Esophagus muscularis mucosa (tissue), 3 donors: ENCODE data around the gene BPGM.

ENCODE experiments used
- POLR2A ChIP-seq: fragments of 450-650 bp; IDR thresholded peaks from one replicate; pipeline ENCODE4 v1.6.1; 2017; ENCODE audit warnings: antibody characterized with exemption, moderate library complexity, mild to moderate bottlenecking, low read depth
- POLR2AphosphoS5 ChIP-seq, 2 donors: sonication (generic); formaldehyde crosslinking; IDR thresholded peaks; one replicate each; pipeline ENCODE4 v1.6.1; 2017; ENCODE audit warnings: antibody characterized with exemption in 2 of 2
- TF ChIP-seq, protein P1 (sequence below), 3 experiments: fragments of 200-600 bp in 2 of 3; fragments of 450-650 bp in 1 of 3; sonication (generic) in 2 of 3; IDR thresholded peaks; one replicate each; pipeline ENCODE4 v1.5.1; 2017 to 2019; ENCODE audit warnings: antibody characterized with exemption in 3 of 3, mild to moderate bottlenecking in 2 of 3, moderate library complexity in 1 of 3

GRCh38 chr7:134599371-134599770, 47.3 kb upstream of the BPGM start:
- TF ChIP-seq, protein P1, sequence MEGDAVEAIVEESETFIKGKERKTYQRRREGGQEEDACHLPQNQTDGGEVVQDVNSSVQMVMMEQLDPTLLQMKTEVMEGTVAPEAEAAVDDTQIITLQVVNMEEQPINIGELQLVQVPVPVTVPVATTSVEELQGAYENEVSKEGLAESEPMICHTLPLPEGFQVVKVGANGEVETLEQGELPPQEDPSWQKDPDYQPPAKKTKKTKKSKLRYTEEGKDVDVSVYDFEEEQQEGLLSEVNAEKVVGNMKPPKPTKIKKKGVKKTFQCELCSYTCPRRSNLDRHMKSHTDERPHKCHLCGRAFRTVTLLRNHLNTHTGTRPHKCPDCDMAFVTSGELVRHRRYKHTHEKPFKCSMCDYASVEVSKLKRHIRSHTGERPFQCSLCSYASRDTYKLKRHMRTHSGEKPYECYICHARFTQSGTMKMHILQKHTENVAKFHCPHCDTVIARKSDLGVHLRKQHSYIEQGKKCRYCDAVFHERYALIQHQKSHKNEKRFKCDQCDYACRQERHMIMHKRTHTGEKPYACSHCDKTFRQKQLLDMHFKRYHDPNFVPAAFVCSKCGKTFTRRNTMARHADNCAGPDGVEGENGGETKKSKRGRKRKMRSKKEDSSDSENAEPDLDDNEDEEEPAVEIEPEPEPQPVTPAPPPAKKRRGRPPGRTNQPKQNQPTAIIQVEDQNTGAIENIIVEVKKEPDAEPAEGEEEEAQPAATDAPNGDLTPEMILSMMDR (IDR thresholded peaks at IDR 0.05), result no peak
- TF ChIP-seq POLR2A (no peak), POLR2AphosphoS5 (IDR thresholded peaks at IDR 0.05) (no peak)
